CD4-positive, alpha-beta T cell treated with Interleukin-17A for 4 hours (primary cell): ENCODE measurements around the gene GON4L.
"Not testable (repeated sequence)": the region's sequence is repeated elsewhere in the genome, so short reads cannot be mapped to it uniquely, and the experiment has no call there.

ENCODE experiments used
- DNase-seq: peaks from one replicate; pipeline ENCODE4 v3.0.0-alpha.2; 2020; ENCODE audit warnings: mixed read lengths

GON4L gene

DNA sequence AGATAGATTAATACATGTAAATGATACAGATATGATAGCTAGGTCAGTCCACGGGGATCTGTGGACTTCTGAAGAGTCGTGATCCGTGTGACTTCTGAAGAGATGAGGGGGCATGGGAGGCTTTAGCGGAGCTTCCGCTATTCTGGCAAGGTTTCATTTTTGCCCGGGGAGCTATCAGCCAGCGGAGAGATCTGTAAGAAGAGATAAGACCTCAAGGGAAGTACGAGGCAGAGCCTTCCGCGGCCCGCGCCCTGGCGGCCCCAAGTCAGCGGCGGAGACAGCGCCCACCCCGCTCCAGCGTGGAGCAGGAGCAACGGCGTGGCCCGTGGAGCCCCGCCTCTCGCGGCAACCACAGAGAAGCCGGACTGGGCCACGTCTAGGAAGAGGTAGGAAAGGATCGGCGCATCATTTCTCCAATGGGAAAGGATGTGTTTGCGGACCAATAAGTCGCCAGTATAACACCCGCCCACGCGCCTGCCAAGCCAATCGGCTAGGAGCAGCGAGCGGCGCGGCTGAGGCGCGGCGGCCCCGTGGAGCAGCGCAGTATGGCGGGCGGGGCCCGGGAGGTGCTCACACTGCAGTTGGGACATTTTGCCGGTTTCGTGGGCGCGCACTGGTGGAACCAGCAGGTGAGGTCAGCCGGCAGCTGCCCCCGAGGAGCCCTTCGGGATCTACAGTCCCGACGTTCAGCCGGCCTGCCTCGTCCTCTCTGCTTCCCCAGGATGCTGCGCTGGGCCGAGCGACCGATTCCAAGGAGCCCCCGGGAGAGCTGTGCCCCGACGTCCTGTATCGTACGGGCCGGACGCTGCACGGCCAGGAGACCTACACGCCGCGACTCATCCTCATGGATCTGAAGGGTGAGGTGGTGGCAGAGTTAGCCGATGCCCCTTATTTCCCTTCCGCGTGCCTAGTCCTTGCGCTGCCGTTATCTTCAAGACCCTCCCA lies 111.5 kb downstream of the GON4L start:
- DNase-seq = peak; percentile 92

DNA sequence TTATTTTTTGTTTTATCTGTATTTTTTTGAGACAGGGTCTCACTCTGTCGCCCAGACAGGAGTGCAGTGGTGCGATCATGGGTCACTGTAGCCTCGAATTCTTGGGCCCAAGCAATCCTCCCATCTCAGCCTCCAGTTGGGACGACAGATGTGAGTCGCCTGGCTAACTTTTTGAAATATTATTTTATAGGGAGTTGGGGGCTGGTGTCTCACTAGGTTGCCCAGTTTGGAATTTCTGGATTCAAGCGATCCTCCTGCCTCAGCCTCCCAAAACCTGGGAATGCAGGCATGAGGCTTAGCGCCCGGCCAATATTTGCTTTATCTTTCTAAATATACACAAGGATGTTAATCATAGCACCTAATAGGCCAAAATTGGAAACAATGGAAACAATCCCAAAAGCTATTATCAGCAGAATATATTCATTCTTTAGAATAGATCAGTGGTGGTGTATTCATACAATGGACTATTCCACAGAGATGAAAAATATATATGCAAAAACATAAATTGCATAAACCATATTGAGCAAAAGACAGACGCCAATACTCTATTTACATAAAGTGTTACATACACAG lies 112.2 kb downstream of the GON4L start:
- DNase-seq = no peak

DNA sequence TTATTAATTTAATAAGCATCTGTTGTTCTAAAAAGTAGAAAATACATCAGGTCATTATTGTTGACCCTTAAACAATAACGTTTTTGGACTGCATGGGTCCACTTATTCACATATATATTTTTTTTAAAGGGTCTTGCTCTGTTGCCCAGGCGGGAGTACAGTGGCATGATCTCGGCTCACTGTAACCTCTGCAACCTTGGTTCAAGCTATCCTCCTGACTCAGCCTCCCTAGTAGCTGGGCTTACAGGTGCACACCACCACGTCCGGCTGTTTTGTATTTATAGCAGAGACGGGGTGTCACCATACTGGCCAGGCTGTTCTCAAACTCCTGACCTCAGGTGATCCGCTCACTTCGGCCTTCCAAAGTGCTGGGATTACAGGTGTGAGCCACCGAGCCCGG lies 115.1 kb downstream of the GON4L start:
- DNase-seq = no peak

DNA sequence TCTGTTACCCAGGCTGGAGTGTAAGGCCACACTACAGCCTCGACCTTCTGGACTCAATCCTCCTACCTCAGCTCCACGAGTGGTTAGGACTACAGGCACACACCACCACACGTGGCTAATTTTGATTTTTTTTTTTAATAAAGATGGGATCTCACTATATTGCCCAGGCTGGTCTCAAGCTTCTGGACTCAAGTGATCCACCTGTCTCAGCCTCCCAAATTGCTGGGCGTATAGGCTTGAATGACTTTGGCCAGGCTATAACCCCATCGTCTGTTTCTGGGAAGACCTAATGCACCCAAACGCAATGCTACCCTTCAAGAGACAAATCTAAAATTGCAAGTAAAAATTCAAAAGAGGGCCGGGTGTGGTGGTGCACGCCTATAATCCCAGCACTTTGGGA lies 116.0 kb downstream of the GON4L start:
- no peak for DNase-seq

DNA sequence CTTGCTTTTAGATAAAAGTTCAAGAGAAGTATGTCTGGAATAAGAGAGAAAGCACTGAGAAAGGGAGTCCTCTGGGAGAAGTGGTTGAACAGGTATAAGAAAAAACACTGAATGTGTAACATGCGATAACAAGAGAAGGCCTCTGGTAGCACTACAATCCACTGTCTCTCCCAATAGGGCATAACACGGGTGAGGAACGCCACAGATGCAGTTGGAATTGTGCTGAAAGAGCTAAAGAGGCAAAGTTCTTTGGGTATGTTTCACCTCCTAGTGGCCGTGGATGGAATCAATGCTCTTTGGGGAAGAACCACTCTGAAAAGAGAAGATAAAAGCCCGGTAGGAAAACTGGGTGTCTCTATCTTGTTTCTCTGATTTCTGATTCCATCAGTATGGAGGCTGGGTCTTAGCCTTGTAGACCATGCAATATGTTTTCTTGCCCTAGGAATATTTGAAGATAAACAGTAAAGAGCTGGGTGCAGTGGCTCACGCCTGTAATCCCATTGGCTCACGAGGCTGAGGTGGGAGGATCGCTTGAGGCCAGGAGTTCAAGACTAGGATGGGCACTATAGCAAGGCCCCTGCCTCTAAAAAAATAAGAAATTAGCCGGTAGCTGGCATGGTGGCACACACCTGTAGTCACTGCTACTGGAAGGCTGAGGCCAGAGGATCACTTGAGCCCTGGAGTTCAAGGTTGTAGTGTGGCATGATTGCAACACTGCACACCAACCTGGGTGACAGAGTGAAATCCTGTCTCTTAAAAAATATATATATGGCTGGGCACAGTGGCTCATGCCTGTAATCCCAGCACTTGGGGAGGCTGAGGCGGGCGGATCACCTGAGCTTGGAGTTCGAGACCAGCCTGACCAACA lies 127.7 kb downstream of the GON4L start:
- peak; percentile 47 for DNase-seq

DNA sequence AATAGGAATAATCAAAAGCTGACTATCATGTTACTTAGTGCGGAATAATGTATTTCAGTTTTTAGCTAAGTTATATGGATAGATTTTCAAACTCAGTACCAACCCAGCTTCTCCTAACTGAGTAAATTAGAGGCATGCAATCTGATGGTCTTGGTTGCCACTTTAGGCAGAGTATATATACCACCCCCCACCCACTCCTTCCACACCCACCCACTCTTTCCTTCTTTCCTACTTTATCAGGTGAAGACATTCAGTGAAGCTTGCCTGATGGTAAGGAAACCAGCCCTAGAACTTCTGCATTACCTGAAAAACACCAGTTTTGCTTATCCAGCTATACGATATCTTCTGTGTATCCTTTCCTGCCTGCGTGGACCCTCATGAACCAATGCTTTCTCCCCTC lies 131.9 kb downstream of the GON4L start:
- DNase-seq = no peak

DNA sequence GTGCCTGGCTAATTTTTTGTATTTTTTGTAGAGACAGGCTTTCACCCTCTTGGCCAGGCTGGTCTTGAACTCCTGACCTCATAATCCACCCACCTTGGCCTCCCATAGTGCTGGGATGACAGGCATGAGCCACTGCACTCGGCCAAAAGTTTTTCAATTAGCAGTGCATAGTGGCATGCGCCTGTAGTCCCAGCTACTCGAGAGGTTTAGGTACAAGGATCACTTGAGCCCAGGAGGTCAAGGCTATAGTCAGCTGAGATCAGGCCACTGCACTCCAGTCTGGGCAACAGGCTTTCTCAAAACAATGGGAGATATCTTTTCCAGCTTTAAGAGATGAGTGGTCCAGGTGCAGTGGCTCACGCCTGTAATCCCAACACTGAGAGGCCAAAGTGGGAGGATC lies 137.3 kb downstream of the GON4L start:
- DNase-seq = no peak

DNA sequence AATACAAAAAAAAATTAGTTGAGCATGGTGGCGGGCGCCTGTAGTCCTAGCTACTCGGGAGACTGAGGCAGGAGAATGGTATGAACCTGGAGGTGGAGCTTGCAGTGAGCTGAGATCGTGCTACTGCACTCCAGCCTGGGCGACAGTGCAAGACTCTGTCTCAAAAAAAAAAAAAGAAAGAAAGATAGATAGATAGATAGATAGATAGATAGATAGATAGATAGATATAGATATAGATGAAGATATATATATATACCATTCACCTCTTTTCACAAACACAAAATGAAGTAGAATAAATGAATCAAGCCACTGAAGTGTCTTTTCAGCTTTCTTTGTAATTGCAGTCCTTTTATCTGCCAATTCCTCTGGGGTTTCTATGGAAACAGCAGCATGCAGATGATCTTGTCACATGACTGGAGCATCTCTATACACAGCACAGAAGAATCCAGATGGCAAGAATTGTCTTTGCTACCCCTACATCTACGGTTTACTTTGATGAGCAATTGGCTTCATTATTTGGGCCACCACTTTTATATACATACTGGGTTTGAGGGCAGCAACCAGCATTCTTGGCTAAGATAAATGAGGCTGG lies 138.4 kb downstream of the GON4L start:
- not testable (repeated sequence) for DNase-seq

DNA sequence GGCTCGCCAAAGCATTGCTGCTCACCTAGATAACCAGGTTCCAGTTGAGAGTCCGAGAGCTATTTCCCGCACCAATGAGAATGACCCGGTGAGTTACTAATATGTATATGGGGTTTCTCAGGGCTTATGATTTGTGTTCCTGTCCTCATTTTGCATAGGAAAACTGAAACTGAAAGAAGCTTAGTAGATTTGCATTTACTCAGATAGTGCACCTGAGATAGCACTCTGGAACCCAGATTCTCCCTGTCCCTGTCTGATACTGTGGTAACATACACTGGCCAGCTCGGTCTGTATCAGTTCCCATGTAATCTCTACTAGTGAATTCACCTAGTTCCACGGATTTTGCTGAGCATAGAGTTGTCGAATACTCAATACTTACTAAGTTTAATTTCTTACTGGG lies 140.0 kb downstream of the GON4L start:
- no peak for DNase-seq

DNA sequence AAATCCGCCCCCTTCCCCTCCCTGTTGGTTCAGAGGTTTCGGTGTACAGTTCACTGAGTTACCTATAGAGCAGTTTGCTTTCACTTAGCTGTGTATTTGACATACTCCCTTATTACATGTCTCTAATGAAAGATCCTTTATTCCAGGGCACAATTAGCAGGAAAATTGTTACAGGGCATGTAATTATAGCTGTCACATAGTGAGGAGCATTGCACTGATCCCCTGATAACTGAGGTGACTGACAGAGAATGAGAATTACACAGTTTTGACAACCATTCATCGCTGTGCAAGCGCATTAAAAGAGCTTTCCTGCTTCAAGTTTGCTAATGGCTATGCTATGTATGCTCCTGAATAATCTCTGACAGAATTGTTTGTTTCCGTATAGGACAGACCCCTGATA lies 141.2 kb downstream of the GON4L start:
- DNase-seq = no peak

DNA sequence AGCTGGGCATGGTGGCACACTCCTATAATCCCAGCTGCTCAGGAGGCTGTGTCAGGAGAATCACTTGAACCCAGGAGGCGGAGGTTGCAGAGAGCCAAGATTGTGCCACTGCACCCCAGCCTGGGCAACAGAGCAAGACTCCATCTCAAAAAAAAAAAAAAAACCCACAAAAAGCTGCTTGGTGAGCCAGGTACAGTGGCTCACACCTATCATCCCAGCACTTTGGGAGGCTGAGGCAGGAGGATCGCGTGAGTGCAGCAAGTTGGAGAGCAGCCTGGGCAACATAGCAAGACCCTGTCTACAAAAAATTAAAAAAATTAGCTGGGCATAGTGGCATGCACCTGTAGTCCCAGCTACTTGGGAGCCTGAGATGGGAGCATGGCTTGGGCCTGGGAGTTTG lies 142.0 kb downstream of the GON4L start:
- DNase-seq = not testable (repeated sequence)

DNA sequence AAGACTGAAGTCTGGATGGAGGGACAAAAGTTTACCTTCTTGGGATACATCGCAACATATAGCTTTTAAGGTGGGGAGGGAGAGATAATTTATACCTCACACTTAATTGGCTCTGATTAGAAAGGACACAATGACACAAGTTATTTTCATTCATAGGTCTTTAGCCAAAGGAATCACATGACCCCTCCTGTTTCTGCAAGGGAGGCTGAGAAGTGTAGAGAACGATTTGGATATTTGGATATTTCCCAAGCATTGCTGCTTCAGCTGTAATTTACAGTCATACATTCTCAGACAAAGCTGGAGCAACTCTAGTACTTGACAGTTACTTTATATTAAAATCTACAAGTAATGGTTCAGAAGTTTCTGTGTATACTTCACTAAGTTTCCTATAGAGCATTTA lies 143.9 kb downstream of the GON4L start:
- no peak for DNase-seq

DNA sequence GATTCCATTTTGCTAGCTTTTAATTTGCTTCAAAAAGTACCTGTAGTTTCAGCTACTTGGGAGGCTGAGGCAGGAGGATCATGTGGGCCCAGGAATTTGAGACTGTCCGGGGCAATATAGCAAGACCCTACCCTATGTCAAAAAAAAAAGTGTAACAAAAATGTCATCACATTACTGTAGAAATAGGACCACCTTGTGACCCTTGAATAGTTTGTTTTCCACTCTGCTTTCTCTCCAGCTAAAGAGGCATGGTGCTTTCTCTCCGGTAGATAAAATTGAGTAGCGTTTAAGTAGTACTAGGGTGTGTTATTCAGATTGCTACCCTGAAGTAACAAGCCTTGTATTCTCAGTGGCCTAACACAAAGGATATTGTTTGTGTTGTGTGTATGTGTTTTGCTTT lies 144.4 kb downstream of the GON4L start:
- not testable (repeated sequence) for DNase-seq

DNA sequence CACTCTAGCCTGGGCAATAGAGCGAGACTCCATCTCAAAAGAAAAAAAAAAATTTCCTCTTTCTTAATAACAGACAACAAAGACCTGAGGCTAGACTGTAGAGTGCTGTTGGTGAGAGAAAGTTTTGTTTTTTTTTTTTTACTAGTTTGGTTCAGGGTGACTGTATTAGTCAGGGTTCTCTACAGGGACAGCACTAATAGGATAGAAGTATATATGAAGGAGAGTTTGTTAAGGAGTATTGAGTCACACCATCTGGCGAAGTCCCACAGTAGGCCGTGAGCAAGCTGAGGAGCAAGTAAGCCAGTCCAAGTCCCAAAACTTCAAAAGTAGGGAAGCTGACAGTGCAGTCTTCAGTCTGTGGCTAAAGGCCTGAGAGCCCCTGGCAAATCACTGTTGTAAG lies 145.6 kb downstream of the GON4L start:
- DNase-seq = not testable (repeated sequence)

DNA sequence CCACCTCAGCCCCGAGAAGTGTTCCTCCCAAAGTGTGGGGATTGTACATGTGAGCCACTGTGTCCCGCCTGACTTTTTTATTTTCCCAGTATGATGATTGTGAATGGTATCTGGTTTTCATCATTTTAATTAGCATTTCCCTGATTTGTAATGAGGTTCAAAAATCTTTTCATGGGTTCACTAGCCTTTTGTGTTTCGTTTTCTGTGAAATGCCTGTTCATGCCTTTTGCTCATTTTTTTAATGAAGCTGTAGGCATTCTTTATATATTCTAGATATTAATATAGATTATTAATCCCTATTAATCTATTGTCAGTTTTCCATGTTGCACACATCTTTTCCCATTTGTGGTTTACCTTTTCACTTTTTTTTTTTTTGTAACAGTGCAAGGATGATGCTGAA lies 147.6 kb downstream of the GON4L start:
- no peak for DNase-seq

DNA sequence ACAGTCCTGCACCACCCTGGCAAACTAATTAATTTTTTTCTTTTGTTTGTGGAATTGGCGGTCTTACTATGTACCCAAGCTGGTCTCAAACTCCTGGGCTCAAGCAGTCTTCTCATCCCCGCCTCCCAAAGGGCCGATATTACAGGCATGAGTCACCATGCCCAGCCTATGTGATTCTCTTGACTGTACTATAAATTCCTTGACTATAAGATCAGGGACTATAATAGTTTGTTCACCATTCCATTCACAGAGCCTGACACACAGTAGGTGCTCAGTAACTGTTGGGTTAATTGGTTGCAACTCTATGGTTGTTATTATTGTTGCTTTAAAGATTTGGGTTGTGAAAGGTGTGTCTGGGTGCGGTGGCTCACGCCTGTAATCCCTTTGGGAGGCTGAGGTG lies 150.9 kb downstream of the GON4L start:
- no peak for DNase-seq

DNA sequence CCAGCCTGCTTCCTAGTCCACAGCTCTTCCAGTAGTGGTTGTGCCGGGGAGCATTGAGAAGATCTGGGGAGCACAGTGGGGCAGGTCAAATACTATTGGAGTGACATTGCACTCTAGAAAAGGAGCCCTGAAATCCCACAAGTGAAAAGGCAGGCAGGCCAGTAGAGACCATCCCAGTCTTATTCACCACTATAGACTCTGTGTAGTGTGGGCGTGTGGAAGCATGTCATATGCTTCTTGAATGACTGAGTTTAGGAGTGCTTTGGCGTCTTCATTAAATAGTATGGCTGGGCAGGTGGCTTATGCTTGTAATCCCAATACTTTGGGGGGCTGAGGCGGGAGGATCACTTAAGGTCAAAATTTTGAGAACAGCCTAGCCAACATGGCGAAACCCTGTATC lies 152.6 kb downstream of the GON4L start:
- not testable (repeated sequence) for DNase-seq

DNA sequence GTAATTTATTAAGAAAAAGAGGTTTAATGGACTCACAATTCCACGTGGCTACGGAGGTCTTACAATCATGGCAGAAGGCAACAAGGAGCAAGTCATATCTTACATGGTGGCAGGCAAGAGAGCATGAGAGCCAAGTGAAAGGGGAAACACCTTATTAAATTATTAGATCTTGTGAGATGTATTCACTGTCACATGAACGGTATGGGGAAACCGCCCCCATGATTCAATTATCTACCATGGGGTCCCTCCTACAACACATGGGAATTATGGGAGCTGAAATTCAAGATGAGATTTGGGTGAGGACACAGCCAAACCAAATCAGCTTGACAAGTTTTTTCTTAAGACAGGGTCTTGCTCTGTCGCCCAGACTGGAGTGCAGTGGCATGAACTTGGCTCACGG lies 153.8 kb downstream of the GON4L start:
- no peak for DNase-seq

DNA sequence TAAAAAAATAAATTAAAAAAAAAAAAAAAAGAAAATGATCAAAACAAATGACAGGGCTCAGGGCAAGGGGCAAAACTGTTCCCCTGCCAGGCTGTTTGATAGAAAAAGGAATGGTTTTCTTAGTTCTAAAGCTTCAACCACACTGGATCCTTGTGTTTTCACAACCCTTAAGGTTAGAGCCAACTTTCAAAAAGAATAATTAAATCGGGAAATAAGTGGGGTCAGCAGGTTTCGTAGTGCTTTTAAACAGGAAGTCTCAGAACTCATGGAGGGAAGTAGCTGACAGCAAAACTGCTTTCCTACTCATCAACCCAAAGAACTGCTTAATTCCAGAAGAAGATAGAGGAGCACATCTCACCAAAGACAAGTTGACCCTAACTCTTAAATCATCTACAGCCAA lies 155.3 kb downstream of the GON4L start:
- not testable (repeated sequence) for DNase-seq
